Neural cell (in vitro differentiated cells): Measurements from ENCODE around the gene CMTM8. TPM values are rescaled to one million over a fixed set of nuclear protein-coding genes. Genes with fewer than 3 reads are reported as not detected.

Experiments used
- H2AFZ ChIP-seq: fragments of 200-600, 300-800 bp; sonication (generic), shearing (Covaris generic); 2 replicates; pipeline ENCODE4 v1.6.0; 2014; ENCODE audit warnings: low read depth, mild to moderate bottlenecking, antibody characterized with exemption, low read length, moderate library complexity
- H3F3A ChIP-seq: fragments of 200-600 bp; shearing (Covaris generic); 2 replicates; pipeline ENCODE4 v1.6.1; 2016; ENCODE audit warnings: mild to moderate bottlenecking, moderate library complexity, mixed read lengths, antibody characterized with exemption, low read length; ENCODE audit not compliant: insufficient read depth, poor library complexity, severe bottlenecking
- H3K27ac ChIP-seq: fragments of 200-600, 300-800 bp; sonication (generic), shearing (Covaris generic); 2 replicates; pipeline ENCODE4 v1.5.1; 2014; ENCODE audit warnings: mild to moderate bottlenecking, low read length, moderate library complexity
- H3K27me3 ChIP-seq: fragments of 300-800, 200-600 bp; sonication (generic), shearing (Covaris generic); 2 replicates; pipeline ENCODE4 v1.6.0; 2014; ENCODE audit warnings: mild to moderate bottlenecking, low read depth, low read length, moderate library complexity; ENCODE audit not compliant: insufficient read depth
- H3K36me3 ChIP-seq: fragments of 300-800, 200-600 bp; sonication (generic), shearing (Covaris generic); 2 replicates; pipeline ENCODE4 v1.5.1; 2014; ENCODE audit warnings: mild to moderate bottlenecking, antibody characterized with exemption, low read length, moderate library complexity; ENCODE audit not compliant: insufficient read depth
- H3K4me2 ChIP-seq: fragments of 300-800, 200-600 bp; sonication (generic), shearing (Covaris generic); 2 replicates; pipeline ENCODE4 v1.6.0; 2014; ENCODE audit warnings: mild to moderate bottlenecking, low read length
- H3K4me3 ChIP-seq: fragments of 300-800, 200-600 bp; sonication (generic), shearing (Covaris generic); 2 replicates; pipeline ENCODE4 v1.5.1; 2014; ENCODE audit warnings: mild to moderate bottlenecking, low read length, moderate library complexity
- H3K79me2 ChIP-seq: fragments of 200-600 bp; shearing (Covaris generic); replicated peaks from 2 replicates; pipeline ENCODE4 v1.6.0; 2014; ENCODE audit warnings: mild to moderate bottlenecking, low read length, moderate library complexity; ENCODE audit not compliant: insufficient read depth
- H3K9ac ChIP-seq: fragments of 300-800, 200-600 bp; sonication (generic), shearing (Covaris generic); 2 replicates; pipeline ENCODE4 v1.6.1; 2016; ENCODE audit warnings: mild to moderate bottlenecking, low read length, mixed read lengths
- H3K9me2 ChIP-seq: fragments of 200-600 bp; shearing (Covaris generic); 2 replicates; pipeline ENCODE4 v1.6.1; 2016; ENCODE audit warnings: mild to moderate bottlenecking, low read length, mixed read lengths; ENCODE audit not compliant: insufficient read depth
- H3K9me3 ChIP-seq: fragments of 200-600, 300-800 bp; sonication (generic), shearing (Covaris generic); 2 replicates; pipeline ENCODE4 v1.6.1; 2016; ENCODE audit warnings: mild to moderate bottlenecking, mixed run types, low read length, moderate library complexity, mixed read lengths
- H4K20me1 ChIP-seq: fragments of 200-600 bp; shearing (Covaris generic); 2 replicates; pipeline ENCODE4 v1.6.1; 2016; ENCODE audit warnings: mild to moderate bottlenecking, mixed run types; ENCODE audit not compliant: insufficient read depth
- EP300 ChIP-seq: fragments of 450-650 bp; conservative IDR thresholded peaks from 2 replicates; pipeline ENCODE4 v1.6.1; 2014; ENCODE audit warnings: antibody characterized with exemption, mild to moderate bottlenecking, moderate library complexity; ENCODE audit not compliant: poor library complexity, severe bottlenecking
- EZH2 ChIP-seq: fragments of 200-600, 300-800 bp; shearing (Covaris generic), sonication (generic); IDR thresholded peaks from 2 replicates; pipeline ENCODE4 v1.6.1; 2014; ENCODE audit warnings: antibody characterized with exemption, low read length, borderline replicate concordance, mild to moderate bottlenecking; ENCODE audit not compliant: insufficient read depth, poor library complexity, severe bottlenecking
- MXI1 ChIP-seq: fragments of 450-650 bp; conservative IDR thresholded peaks from 2 replicates; pipeline ENCODE4 v1.6.1; 2014; ENCODE audit warnings: antibody characterized with exemption, mild to moderate bottlenecking; ENCODE audit not compliant: poor library complexity, severe bottlenecking
- POLR2AphosphoS5 ChIP-seq: IDR thresholded peaks from 2 replicates; pipeline ENCODE4 v1.6.1; 2012
- RAD21 ChIP-seq: fragments of 450-650 bp; conservative IDR thresholded peaks from 2 replicates; pipeline ENCODE4 v1.6.1; 2014; ENCODE audit warnings: antibody characterized with exemption, mild to moderate bottlenecking, moderate library complexity
- SMC3 ChIP-seq: fragments of 450-650 bp; conservative IDR thresholded peaks from 2 replicates; pipeline ENCODE4 v1.6.1; 2014; ENCODE audit warnings: antibody characterized with exemption, mild to moderate bottlenecking, moderate library complexity; ENCODE audit not compliant: poor library complexity
- TAF1 ChIP-seq: IDR thresholded peaks from 2 replicates; pipeline ENCODE4 v1.6.1; 2012; ENCODE audit warnings: low read depth
- polyA plus RNA-seq: library from polyadenylated mRNA; depleted of rRNA; stranded (reverse); fragments of >200 nt; gene quantifications from 2 replicates; pipeline ENCODE4 v1.2.3, GENCODE V29; 2014
- TF ChIP-seq, protein P1 (sequence below): fragments of 450-650 bp; IDR thresholded peaks from 2 replicates; pipeline ENCODE4 v1.5.1; 2014; ENCODE audit warnings: antibody characterized with exemption, mild to moderate bottlenecking, moderate library complexity; ENCODE audit not compliant: poor library complexity, severe bottlenecking
- TF ChIP-seq, protein P2 (sequence below): IDR thresholded peaks from 2 replicates; pipeline ENCODE4 v1.6.1; 2012; ENCODE audit warnings: borderline replicate concordance

The CMTM8 gene
- polyA plus RNA-seq, 1 donor from 2014 or later, result not detected

DNA sequence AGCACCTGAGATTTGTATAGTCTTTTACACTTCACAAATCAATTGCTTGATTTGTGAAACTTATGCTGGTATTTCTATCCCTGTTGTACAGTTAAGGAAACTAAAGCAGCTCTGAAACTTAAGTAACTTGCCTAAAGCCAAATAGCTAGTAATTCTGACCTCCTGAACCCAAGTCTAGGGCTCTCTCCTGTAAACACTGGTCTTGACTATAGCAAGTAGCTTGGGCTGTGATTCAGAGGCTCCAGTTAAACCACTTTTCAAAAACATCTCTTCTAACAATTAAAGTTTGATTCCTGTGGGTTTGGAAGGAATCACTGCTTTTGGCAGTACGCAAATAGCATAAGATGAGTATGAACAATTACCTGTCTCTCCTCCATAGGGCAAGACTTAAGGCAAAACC is 18.5 kb upstream of the CMTM8 start:
- no peaks in the 10 kb centered on the region for H3K9me3 ChIP-seq
- H3K9me2 ChIP-seq, result no peaks in the 10 kb centered on the region
- H3K27me3 ChIP-seq, result no peaks in the 10 kb centered on the region
- TF ChIP-seq RAD21 (no peak), POLR2AphosphoS5 (no peak), TAF1 (no peak), SMC3 (no peak), EZH2 (no peak), MXI1 (no peak), EP300 (no peak)
- TF ChIP-seq, protein P1, sequence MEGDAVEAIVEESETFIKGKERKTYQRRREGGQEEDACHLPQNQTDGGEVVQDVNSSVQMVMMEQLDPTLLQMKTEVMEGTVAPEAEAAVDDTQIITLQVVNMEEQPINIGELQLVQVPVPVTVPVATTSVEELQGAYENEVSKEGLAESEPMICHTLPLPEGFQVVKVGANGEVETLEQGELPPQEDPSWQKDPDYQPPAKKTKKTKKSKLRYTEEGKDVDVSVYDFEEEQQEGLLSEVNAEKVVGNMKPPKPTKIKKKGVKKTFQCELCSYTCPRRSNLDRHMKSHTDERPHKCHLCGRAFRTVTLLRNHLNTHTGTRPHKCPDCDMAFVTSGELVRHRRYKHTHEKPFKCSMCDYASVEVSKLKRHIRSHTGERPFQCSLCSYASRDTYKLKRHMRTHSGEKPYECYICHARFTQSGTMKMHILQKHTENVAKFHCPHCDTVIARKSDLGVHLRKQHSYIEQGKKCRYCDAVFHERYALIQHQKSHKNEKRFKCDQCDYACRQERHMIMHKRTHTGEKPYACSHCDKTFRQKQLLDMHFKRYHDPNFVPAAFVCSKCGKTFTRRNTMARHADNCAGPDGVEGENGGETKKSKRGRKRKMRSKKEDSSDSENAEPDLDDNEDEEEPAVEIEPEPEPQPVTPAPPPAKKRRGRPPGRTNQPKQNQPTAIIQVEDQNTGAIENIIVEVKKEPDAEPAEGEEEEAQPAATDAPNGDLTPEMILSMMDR, result no peak
- TF ChIP-seq, protein P2, sequence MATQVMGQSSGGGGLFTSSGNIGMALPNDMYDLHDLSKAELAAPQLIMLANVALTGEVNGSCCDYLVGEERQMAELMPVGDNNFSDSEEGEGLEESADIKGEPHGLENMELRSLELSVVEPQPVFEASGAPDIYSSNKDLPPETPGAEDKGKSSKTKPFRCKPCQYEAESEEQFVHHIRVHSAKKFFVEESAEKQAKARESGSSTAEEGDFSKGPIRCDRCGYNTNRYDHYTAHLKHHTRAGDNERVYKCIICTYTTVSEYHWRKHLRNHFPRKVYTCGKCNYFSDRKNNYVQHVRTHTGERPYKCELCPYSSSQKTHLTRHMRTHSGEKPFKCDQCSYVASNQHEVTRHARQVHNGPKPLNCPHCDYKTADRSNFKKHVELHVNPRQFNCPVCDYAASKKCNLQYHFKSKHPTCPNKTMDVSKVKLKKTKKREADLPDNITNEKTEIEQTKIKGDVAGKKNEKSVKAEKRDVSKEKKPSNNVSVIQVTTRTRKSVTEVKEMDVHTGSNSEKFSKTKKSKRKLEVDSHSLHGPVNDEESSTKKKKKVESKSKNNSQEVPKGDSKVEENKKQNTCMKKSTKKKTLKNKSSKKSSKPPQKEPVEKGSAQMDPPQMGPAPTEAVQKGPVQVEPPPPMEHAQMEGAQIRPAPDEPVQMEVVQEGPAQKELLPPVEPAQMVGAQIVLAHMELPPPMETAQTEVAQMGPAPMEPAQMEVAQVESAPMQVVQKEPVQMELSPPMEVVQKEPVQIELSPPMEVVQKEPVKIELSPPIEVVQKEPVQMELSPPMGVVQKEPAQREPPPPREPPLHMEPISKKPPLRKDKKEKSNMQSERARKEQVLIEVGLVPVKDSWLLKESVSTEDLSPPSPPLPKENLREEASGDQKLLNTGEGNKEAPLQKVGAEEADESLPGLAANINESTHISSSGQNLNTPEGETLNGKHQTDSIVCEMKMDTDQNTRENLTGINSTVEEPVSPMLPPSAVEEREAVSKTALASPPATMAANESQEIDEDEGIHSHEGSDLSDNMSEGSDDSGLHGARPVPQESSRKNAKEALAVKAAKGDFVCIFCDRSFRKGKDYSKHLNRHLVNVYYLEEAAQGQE, result no peak
- no peaks in the 10 kb centered on the region for H3K36me3 ChIP-seq
- H3F3A ChIP-seq, result no peaks in the 10 kb centered on the region
- H4K20me1 ChIP-seq, result no peaks in the 10 kb centered on the region
- no peak overlapping the region for H3K27ac ChIP-seq
- H3K4me3 ChIP-seq, result no peak overlapping the region
- no peak overlapping the region for H2AFZ ChIP-seq
- H3K79me2 ChIP-seq, result no peaks in the 10 kb centered on the region
- no peak overlapping the region for H3K9ac ChIP-seq
- H3K4me2 ChIP-seq, result no peak overlapping the region

DNA sequence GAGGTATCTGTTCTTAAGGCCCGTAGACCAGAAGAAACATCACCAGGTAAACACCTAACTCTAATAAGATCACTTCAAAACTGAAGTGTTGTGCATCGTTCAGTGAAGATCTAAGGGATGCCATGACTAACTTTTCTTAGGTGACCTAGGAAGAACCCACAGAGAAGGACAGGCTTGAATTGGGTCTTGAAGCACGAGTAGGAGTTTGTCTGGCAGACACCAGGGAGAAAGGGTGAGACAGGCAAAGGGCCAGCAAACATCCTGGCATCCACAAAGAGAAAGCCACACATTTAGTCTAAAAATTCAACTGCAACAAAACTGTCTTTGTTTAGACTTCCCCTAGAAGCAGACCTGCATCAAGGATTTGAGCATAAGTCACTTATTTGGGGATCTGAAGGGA is 15.5 kb upstream of the CMTM8 start:
- no peak overlapping the region for H2AFZ ChIP-seq
- H3K4me3 ChIP-seq, result no peak overlapping the region
- H3K79me2 ChIP-seq, result no peaks in the 10 kb centered on the region
- no peaks in the 10 kb centered on the region for H3K27me3 ChIP-seq
- no peaks in the 10 kb centered on the region for H4K20me1 ChIP-seq
- no peaks in the 10 kb centered on the region for H3K9me2 ChIP-seq
- H3K9ac ChIP-seq, result no peak overlapping the region
- H3K36me3 ChIP-seq, result no peaks in the 10 kb centered on the region
- H3K9me3 ChIP-seq, result no peaks in the 10 kb centered on the region
- no peaks in the 10 kb centered on the region for H3F3A ChIP-seq
- TF ChIP-seq POLR2AphosphoS5 (no peak), EZH2 (no peak), MXI1 (no peak), EP300 (no peak), RAD21 (no peak), SMC3 (no peak), TAF1 (no peak)
- TF ChIP-seq, protein P2, result no peak
- TF ChIP-seq, protein P1, result no peak
- H3K4me2 ChIP-seq, result no peak overlapping the region
- no peak overlapping the region for H3K27ac ChIP-seq
